DOHH2 (cell line): Measurements from ENCODE around the gene SOWAHC.

Source experiments
- H3F3A ChIP-seq: fragments of 200-600 bp; sonication (generic), shearing (Covaris generic); 2 replicates; pipeline ENCODE4 v1.6.0; 2016; ENCODE audit warnings: antibody characterized with exemption, mild to moderate bottlenecking; ENCODE audit not compliant: control insufficient read depth, insufficient read depth
- H3K27ac ChIP-seq: fragments of 200-600 bp; sonication (generic); 2 replicates; pipeline ENCODE4 v1.5.1; 2014; ENCODE audit warnings: low read depth, mild to moderate bottlenecking, low read length, moderate library complexity
- H3K27me3 ChIP-seq: fragments of 200-600 bp; sonication (generic); 2 replicates; pipeline ENCODE4 v1.6.1; 2014; ENCODE audit warnings: mild to moderate bottlenecking, low read length, mixed read lengths; ENCODE audit not compliant: control insufficient read depth
- H3K36me3 ChIP-seq: fragments of 200-600 bp; sonication (generic); 2 replicates; pipeline ENCODE4 v1.6.1; 2014; ENCODE audit warnings: mild to moderate bottlenecking, low read length, moderate library complexity, mixed read lengths; ENCODE audit not compliant: control insufficient read depth
- H3K4me1 ChIP-seq: fragments of 200-600 bp; sonication (generic); 2 replicates; pipeline ENCODE4 v1.6.1; 2014; ENCODE audit warnings: mild to moderate bottlenecking, low read length, mixed read lengths; ENCODE audit not compliant: control insufficient read depth
- H3K4me2 ChIP-seq: fragments of 200-600 bp; sonication (generic); 2 replicates; pipeline ENCODE4 v1.6.0; 2014; ENCODE audit warnings: mild to moderate bottlenecking, low read length, moderate library complexity
- H3K4me3 ChIP-seq: fragments of 200-600 bp; sonication (generic); 2 replicates; pipeline ENCODE4 v1.5.1; 2014; ENCODE audit warnings: mild to moderate bottlenecking, low read length, mixed read lengths
- H3K79me2 ChIP-seq: fragments of 200-600 bp; sonication (generic); 2 replicates; pipeline ENCODE4 v1.6.1; 2014; ENCODE audit warnings: mild to moderate bottlenecking, low read length, mixed read lengths; ENCODE audit not compliant: control insufficient read depth
- H3K9me2 ChIP-seq: fragments of 200-600 bp; sonication (generic); replicated peaks from 2 replicates; pipeline ENCODE4 v1.6.1; 2014; ENCODE audit warnings: mild to moderate bottlenecking, low read length, mixed read lengths; ENCODE audit not compliant: control insufficient read depth
- H3K9me3 ChIP-seq: fragments of 200-600 bp; sonication (generic); 2 replicates; pipeline ENCODE4 v1.6.1; 2014; ENCODE audit warnings: antibody characterized with exemption, low read length, mixed read lengths; ENCODE audit not compliant: control insufficient read depth, insufficient read depth
- H4K20me1 ChIP-seq: fragments of 200-600 bp; sonication (generic); 2 replicates; pipeline ENCODE4 v1.6.0; 2014; ENCODE audit warnings: low read depth, mild to moderate bottlenecking, antibody characterized with exemption, low read length, moderate library complexity; ENCODE audit not compliant: control insufficient read depth, insufficient read depth
- EZH2phosphoT487 ChIP-seq: fragments of 200-600 bp; sonication (generic); IDR thresholded peaks from 2 replicates; pipeline ENCODE4 v1.6.1; 2017; ENCODE audit warnings: borderline replicate concordance, mild to moderate bottlenecking, antibody characterized with exemption, low read length, moderate library complexity, mixed read lengths
- TF ChIP-seq, protein P1 (sequence below): fragments of 200-600 bp; sonication (generic); IDR thresholded peaks from one replicate; pipeline ENCODE4 v1.5.1; 2014; ENCODE audit warnings: antibody characterized with exemption, mild to moderate bottlenecking, low read depth, low read length; ENCODE audit not compliant: poor library complexity, severe bottlenecking

The SOWAHC gene

DNA sequence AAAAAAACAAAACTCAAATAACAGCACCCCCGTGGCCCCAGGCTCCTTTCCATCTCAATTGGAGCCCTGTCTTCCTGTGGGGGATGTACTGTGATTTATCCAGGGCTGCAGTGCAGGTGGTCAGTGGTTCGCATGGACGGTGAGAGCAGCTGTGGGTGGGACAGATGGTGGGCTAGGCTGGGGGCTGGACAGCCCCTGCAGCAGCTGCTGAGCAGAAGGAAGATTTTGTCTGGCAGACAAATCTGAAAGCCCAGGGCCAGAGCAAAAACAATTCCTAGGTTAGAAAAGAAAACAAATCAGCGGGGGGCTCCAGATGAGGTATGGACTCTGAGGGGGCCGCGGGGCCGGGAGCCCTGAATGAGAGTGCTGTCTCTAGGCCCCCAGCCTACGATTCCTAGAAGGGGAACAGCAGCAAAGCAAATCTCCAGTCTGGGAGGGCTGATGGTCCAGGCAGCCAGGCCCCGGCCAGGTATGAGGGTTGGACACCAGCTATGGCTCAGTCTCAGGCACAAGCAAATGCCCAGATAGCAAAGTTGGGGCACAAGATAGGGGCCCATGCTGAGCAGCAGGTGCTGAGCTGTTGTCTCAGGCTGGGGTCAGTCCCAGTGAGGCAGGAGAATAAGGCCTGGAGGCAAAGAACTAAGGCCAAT is 45.4 kb downstream of the SOWAHC start:
- Histone ChIP-seq H3K27ac (no peak overlapping the region), H3K36me3 (no peaks in the 10 kb centered on the region), H3K4me2 (no peak overlapping the region), H3K4me1 (no peaks in the 10 kb centered on the region), H3K79me2 (no peaks in the 10 kb centered on the region), H4K20me1 (no peaks in the 10 kb centered on the region), H3K27me3 (no peaks in the 10 kb centered on the region), H3K9me2 (no peaks in the 10 kb centered on the region), H3F3A (no peaks in the 10 kb centered on the region), H3K4me3 (no peak overlapping the region), H3K9me3 (no peaks in the 10 kb centered on the region)
- no peak for TF ChIP-seq EZH2phosphoT487
- TF ChIP-seq, protein P1, sequence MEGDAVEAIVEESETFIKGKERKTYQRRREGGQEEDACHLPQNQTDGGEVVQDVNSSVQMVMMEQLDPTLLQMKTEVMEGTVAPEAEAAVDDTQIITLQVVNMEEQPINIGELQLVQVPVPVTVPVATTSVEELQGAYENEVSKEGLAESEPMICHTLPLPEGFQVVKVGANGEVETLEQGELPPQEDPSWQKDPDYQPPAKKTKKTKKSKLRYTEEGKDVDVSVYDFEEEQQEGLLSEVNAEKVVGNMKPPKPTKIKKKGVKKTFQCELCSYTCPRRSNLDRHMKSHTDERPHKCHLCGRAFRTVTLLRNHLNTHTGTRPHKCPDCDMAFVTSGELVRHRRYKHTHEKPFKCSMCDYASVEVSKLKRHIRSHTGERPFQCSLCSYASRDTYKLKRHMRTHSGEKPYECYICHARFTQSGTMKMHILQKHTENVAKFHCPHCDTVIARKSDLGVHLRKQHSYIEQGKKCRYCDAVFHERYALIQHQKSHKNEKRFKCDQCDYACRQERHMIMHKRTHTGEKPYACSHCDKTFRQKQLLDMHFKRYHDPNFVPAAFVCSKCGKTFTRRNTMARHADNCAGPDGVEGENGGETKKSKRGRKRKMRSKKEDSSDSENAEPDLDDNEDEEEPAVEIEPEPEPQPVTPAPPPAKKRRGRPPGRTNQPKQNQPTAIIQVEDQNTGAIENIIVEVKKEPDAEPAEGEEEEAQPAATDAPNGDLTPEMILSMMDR: no peak

DNA sequence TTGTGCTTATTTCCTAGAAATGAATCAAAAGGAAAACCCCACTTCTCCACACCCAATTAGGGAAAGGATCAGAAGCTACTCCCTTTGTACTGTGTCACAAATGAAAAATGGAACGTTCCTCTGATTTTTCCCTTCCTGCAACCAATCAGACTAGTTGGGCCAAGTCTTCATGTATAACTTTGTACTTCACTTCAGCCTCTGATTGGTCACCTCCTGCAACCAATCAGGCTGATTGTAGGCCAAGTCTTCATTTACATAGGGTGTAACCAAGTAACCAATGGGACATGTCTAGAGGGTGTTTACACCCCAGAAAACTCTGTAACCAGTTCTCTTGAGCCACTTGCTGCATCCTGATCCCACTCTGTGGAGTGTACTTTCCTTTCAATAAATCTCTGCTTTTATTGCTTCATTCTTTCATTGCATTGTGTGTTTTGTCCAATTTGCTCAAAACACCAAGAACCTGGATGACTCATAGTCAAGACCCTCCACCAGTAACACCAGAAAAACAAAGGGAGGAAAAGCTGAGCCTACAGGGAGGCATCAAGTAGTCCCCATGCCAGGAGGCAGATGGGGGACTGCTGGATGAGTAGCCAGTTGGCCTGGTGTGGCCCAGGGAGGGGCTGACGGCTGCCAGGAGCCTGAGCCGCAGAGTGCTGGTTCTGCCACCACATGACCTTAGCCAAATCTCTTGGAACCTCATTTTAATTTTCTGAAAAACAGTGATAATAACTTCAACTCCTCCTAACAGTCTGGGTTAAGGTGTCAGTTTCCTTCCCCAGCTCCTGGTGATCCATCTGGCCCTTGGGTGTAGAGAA is 46.1 kb downstream of the SOWAHC start:
- Histone ChIP-seq H3K27me3 (no peaks in the 10 kb centered on the region), H3K79me2 (no peaks in the 10 kb centered on the region), H3K4me3 (no peak overlapping the region), H4K20me1 (no peaks in the 10 kb centered on the region), H3K9me2 (no peaks in the 10 kb centered on the region), H3K4me2 (no peak overlapping the region), H3K9me3 (no peaks in the 10 kb centered on the region), H3K36me3 (no peaks in the 10 kb centered on the region), H3F3A (no peaks in the 10 kb centered on the region), H3K4me1 (no peaks in the 10 kb centered on the region), H3K27ac (no peak overlapping the region)
- TF ChIP-seq EZH2phosphoT487: no peak

DNA sequence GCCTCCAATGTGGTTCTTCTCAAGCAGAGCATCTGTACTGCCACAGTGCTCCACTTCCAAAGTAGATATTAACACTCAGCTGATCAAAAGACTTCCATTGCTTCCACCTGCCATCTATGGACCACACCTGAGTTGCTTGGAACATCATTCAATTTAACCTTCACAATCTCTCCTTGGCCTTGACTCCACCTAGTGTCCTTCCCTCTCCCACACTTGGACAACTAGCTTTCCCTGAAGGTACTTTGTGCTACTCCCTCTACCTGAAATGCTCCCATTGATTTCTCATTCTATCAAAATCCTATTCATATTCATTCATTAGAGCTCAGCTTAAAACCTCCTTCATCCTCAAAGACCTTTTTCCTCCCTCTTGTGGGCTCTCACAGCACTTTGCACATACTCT is 48.7 kb downstream of the SOWAHC start:
- H3K4me2 ChIP-seq: no peak overlapping the region
- H3K27me3 ChIP-seq: no peaks in the 10 kb centered on the region
- H3K9me3 ChIP-seq: no peaks in the 10 kb centered on the region
- H3K36me3 ChIP-seq: no peaks in the 10 kb centered on the region
- H3K9me2 ChIP-seq: no peaks in the 10 kb centered on the region
- no peaks in the 10 kb centered on the region for H3K4me1 ChIP-seq
- no peaks in the 10 kb centered on the region for H3F3A ChIP-seq
- H3K4me3 ChIP-seq: no peak overlapping the region
- TF ChIP-seq EZH2phosphoT487: no peak
- TF ChIP-seq, protein P1: no peak
- no peak overlapping the region for H3K27ac ChIP-seq
- no peaks in the 10 kb centered on the region for H4K20me1 ChIP-seq
- no peaks in the 10 kb centered on the region for H3K79me2 ChIP-seq

DNA sequence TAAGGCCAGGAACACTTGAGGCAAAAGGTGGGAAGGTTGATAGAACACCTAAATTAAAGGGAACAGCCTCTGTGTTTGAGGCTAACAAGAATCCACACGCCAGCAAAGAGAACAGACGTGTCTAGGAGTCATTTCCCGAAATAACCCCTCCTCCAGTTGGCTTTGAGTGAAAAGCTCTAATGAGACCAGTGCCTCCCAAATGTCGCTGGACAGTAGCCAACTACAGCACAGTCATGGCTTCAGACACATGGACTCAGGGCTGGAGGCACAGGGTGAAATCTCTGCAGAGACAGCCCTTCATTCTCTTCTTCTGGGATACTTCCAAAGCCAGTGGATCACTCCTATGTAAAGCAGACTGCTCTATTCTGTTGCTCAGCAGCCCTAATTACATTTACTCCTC is 49.6 kb downstream of the SOWAHC start:
- no peak for TF ChIP-seq EZH2phosphoT487
- TF ChIP-seq, protein P1: no peak
- no peaks in the 10 kb centered on the region for H3K27me3 ChIP-seq
- no peaks in the 10 kb centered on the region for H3K36me3 ChIP-seq
- no peaks in the 10 kb centered on the region for H3K9me3 ChIP-seq
- H3K4me1 ChIP-seq: no peaks in the 10 kb centered on the region
- no peaks in the 10 kb centered on the region for H3K9me2 ChIP-seq
- H4K20me1 ChIP-seq: no peaks in the 10 kb centered on the region
- no peak overlapping the region for H3K4me2 ChIP-seq
- no peak overlapping the region for H3K27ac ChIP-seq
- no peaks in the 10 kb centered on the region for H3K79me2 ChIP-seq
- H3F3A ChIP-seq: no peaks in the 10 kb centered on the region
- H3K4me3 ChIP-seq: no peak overlapping the region
